Posterior cingulate gyrus (tissue), 11 donors: ENCODE data around the gene ASCC3.

Source experiments
- DNase-seq, 10 donors: peaks; one replicate each; pipeline versions ENCODE4 v3.0.0 to v3.0.0-alpha.2; 2020 to 2021; ENCODE audit warnings: mixed read lengths in 3 of 10
- intact Hi-C: fragments of 100-400 bp; cut with DNase I; formaldehyde crosslinking; loops from one replicate; pipeline ENCODE4 v1.15.1; 2023

The ASCC3 gene

DNA sequence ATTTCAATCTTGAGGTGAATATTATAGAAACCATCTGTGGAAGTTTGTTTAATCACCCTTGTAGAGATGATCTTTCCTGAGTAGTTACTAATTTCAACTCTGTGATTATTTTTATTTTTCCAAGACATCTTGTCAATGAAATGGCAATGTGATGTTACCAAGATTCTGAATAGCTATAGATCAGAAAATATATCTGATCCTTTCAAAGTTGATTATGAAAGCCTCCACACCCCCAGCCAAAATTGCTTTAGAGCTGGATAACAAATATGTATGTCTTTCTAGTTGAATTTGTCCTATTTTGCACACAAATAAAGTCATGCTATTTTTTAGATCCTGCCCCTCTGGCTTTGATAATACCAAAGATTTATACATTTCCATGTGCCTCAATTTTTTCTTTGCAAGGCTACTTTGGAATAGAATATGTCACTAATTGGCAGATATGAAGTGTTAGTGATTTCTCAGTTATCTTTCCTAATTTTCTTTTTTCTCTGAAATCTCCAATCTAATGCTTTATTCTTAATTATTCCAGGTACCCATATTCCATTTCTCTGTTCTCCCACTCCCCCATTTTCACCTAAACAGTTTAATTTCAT, 421.4 kb downstream of the ASCC3 start:
- no peak for DNase-seq
- intact Hi-C loops: loop anchor here (10.0 kb wide), 1 partner anchor 845 kb away; no protein-coding TSS in a partner anchor

DNA sequence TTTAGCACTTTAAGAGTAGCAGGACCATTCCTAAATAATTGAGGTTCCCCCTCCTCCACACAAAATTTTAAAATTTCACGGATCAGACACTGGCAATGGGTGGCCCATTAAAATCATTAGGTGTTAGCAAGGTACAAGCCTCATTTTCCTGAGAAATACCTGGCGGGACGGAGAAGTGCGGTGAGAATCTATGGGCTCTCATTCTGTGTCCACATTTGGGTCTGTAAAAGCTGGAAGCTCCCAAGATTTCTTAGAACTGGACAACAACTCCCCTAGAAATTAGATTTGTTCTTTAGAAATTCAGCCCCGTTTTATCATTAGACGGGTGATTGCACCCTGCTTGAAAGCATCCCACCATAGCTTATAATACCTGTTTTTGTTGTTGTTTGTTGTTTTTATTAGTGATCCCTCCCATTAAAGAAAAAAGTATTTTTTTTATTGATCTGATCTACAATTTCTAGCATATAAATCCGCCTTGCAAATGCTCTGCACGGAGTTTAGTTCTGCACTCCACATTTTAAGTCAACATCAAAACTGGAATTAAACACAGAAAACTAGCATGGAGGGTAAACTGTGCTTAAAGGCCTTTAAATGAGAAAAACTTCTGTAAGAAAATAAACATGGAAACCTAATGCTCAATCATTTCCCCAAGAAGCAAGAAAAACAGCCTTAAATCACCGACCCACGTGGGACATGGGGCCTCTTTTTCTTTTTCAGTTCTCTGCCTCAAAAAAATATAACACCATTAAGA, 422.1 kb downstream of the ASCC3 start:
- no peak for DNase-seq
- intact Hi-C loops: no loop called here
